ENCODE results near the gene FMO1.
A peak's percentile ranks its signal among the peaks of the same experiment; 100 is the strongest.

Gene FMO1

GRCh38 chr1:171279234-171279633 lies 30.9 kb downstream of the FMO1 start:
- no peaks in the 10 kb centered on the region for H3K27me3 ChIP-seq (ENCODE audit: low read depth, low read length)
- peak overlapping the region; percentile 61 for H3K9ac ChIP-seq (ENCODE audit: low read length)
- H4K20me1 ChIP-seq (ENCODE audit: insufficient read depth, low read length): no peaks in the 10 kb centered on the region
- H3K4me2 ChIP-seq (ENCODE audit: low read length): peak overlapping the region; percentile 71
- peak overlapping the region; percentile 90 for H3K27ac ChIP-seq (ENCODE audit: low read length)
- peak overlapping the region; percentile 67 for H2AFZ ChIP-seq (ENCODE audit: low read depth, low read length)
- H3K9me3 ChIP-seq (ENCODE audit: insufficient read depth, low read length): no peaks in the 10 kb centered on the region
- peaks cover 58% of the 10 kb centered on the region for H3K4me1 ChIP-seq (ENCODE audit: low read length)
- H3K79me2 ChIP-seq (ENCODE audit: low read length): no peaks in the 10 kb centered on the region
- peak overlapping the region; percentile 46 for H3K4me3 ChIP-seq (ENCODE audit: low read length)
- no peaks in the 10 kb centered on the region for H3K36me3 ChIP-seq (replicated peaks; ENCODE audit: low read depth, low read length)
- no peak for TF ChIP-seq EZH2phosphoT487 (IDR thresholded peaks at IDR 0.05; ENCODE audit: low read depth)
- TF ChIP-seq CTCF (IDR thresholded peaks at IDR 0.05; ENCODE audit: low read depth, low read length): no peak

GRCh38 chr1:171279678-171280077 lies 31.4 kb downstream of the FMO1 start:
- no peaks in the 10 kb centered on the region for H3K79me2 ChIP-seq (ENCODE audit: low read length)
- peak overlapping the region; percentile 67 for H2AFZ ChIP-seq (ENCODE audit: low read depth, low read length)

GRCh38 chr1:171280599-171280998 lies 32.3 kb downstream of the FMO1 start:
- Histone ChIP-seq H3K4me3 (ENCODE audit: low read length) (peak overlapping the region; percentile 46; the same call in 1 of the 2 replicates), H4K20me1 (ENCODE audit: insufficient read depth, low read length) (no peaks in the 10 kb centered on the region), H3K27ac (ENCODE audit: low read length) (peak overlapping the region; percentile 90), H2AFZ (ENCODE audit: low read depth, low read length) (peak overlapping the region; percentile 28; the same call in 1 of the 2 replicates), H3K79me2 (ENCODE audit: low read length) (no peaks in the 10 kb centered on the region), H3K9ac (ENCODE audit: low read length) (peak overlapping the region; percentile 61), H3K4me1 (ENCODE audit: low read length) (peaks cover 70% of the 10 kb centered on the region), H3K9me3 (ENCODE audit: insufficient read depth, low read length) (no peaks in the 10 kb centered on the region), H3K36me3 (replicated peaks; ENCODE audit: low read depth, low read length) (no peaks in the 10 kb centered on the region), H3K27me3 (ENCODE audit: low read depth, low read length) (no peaks in the 10 kb centered on the region), H3K4me2 (ENCODE audit: low read length) (peak overlapping the region; percentile 71)
- TF ChIP-seq CTCF (IDR thresholded peaks at IDR 0.05; ENCODE audit: low read depth, low read length) (no peak), EZH2phosphoT487 (IDR thresholded peaks at IDR 0.05; ENCODE audit: low read depth) (no peak)

More at GRCh38 chr1:171279678-171280077, 31.4 kb downstream of the FMO1 start:
- Histone ChIP-seq H4K20me1 (ENCODE audit: insufficient read depth, low read length) (no peaks in the 10 kb centered on the region), H3K4me1 (ENCODE audit: low read length) (peaks cover 61% of the 10 kb centered on the region), H3K9me3 (ENCODE audit: insufficient read depth, low read length) (no peaks in the 10 kb centered on the region), H3K27ac (ENCODE audit: low read length) (peak overlapping the region; percentile 90), H3K27me3 (ENCODE audit: low read depth, low read length) (no peaks in the 10 kb centered on the region), H3K4me2 (ENCODE audit: low read length) (peak overlapping the region; percentile 71), H3K9ac (ENCODE audit: low read length) (peak overlapping the region; percentile 61), H3K4me3 (ENCODE audit: low read length) (peak overlapping the region; percentile 46), H3K36me3 (replicated peaks; ENCODE audit: low read depth, low read length) (no peaks in the 10 kb centered on the region)
- TF ChIP-seq CTCF (IDR thresholded peaks at IDR 0.05; ENCODE audit: low read depth, low read length): no peak
- no peak for TF ChIP-seq EZH2phosphoT487 (IDR thresholded peaks at IDR 0.05; ENCODE audit: low read depth)

- Histone ChIP-seq H3K9ac (ENCODE audit: low read length) (peak overlapping the region; percentile 77), H3K27ac (ENCODE audit: low read length) (peak overlapping the region; percentile 91), H4K20me1 (ENCODE audit: insufficient read depth, low read length) (no peaks in the 10 kb centered on the region), H3K79me2 (ENCODE audit: low read length) (no peaks in the 10 kb centered on the region), H3K9me3 (ENCODE audit: insufficient read depth, low read length) (no peaks in the 10 kb centered on the region), H3K4me3 (ENCODE audit: low read length) (peak overlapping the region; percentile 59), H3K27me3 (ENCODE audit: low read depth, low read length) (no peaks in the 10 kb centered on the region), H3K4me2 (ENCODE audit: low read length) (peak overlapping the region; percentile 75), H3K36me3 (replicated peaks; ENCODE audit: low read depth, low read length) (no peaks in the 10 kb centered on the region), H2AFZ (ENCODE audit: low read depth, low read length) (no peak overlapping the region), H3K4me1 (ENCODE audit: low read length) (peaks cover 88% of the 10 kb centered on the region)
- TF ChIP-seq CTCF (IDR thresholded peaks at IDR 0.05; ENCODE audit: low read depth, low read length) (no peak), EZH2phosphoT487 (IDR thresholded peaks at IDR 0.05; ENCODE audit: low read depth) (no peak)
Observed at GRCh38 chr1:171286032-171286705, 37.9 kb downstream of the FMO1 start.
